Measurements from ENCODE around the gene PTGER4.

DNA sequence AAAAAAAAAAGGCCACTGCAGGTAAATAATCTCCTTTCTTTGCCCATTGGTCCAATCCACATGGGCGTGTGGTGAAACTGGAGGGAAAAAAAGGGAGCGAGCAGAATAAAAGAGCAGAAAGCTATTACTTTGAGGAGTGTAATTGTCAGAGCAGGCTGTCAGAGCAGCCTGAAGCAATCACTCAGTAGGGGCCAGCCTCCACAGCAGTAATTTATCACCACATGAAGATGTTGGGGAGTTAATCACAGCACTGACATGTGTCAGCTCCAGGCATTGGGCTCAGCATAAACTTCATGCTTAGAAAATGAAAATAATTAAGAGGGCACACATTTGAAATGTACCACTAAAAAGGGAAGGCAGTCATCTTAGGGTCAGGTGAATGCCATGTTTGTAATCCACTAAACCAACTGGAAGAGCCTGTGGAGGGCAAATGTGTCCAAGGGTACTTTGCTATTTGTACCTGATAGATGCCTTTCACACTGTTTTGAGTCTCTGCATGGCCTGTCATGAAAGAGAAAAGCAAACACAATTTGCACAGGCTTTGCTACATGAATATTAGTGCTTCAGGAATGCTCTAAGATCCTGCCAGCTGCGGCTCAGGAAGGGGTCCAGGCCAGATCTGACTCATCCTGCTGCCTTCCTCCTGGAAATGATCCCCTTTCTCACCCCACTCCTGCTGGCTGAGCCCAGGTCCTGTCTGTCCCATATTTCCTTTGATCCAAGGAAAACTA is 2.9 kb upstream of the PTGER4 start:
- TF ChIP-seq, protein P1, sequence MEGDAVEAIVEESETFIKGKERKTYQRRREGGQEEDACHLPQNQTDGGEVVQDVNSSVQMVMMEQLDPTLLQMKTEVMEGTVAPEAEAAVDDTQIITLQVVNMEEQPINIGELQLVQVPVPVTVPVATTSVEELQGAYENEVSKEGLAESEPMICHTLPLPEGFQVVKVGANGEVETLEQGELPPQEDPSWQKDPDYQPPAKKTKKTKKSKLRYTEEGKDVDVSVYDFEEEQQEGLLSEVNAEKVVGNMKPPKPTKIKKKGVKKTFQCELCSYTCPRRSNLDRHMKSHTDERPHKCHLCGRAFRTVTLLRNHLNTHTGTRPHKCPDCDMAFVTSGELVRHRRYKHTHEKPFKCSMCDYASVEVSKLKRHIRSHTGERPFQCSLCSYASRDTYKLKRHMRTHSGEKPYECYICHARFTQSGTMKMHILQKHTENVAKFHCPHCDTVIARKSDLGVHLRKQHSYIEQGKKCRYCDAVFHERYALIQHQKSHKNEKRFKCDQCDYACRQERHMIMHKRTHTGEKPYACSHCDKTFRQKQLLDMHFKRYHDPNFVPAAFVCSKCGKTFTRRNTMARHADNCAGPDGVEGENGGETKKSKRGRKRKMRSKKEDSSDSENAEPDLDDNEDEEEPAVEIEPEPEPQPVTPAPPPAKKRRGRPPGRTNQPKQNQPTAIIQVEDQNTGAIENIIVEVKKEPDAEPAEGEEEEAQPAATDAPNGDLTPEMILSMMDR (IDR thresholded peaks at IDR 0.05): no peak
- TF ChIP-seq POLR2A (IDR thresholded peaks at IDR 0.05) (no peak), POLR2AphosphoS5 (IDR thresholded peaks at IDR 0.05) (peak; percentile 55)

All from gastroesophageal sphincter (tissue), 3 donors.